T47D (cell line): Measurements from ENCODE around the gene GREM1.

Source experiments
- DNase-seq, 2 experiments: peaks; one replicate each; pipeline versions ENCODE4 v3.0.0 to v3.0.0-alpha.2; 2011 to 2012; ENCODE audit warnings: low read depth in 1 of 2, low spot score in 1 of 2
- JUND ChIP-seq: IDR thresholded peaks from 2 replicates; pipeline ENCODE4 v1.6.1; 2012; ENCODE audit warnings: low read depth
- in situ Hi-C: cut with HindIII; loops from 2 replicates; pipeline ENCODE4 v1.10.0; 2016; ENCODE audit warnings: low sequenced_read_pairs, low pct_unique_long_range_greater_than_20kb

Gene GREM1

GRCh38 chr15:32723171-32723948, 5.6 kb downstream of the GREM1 start:
- DNase-seq: no peak
- in situ Hi-C loops: no loop called here
- no peak for TF ChIP-seq JUND

- no peak for DNase-seq
- TF ChIP-seq JUND: no peak
- in situ Hi-C loops: no loop called here
These were observed 12.0 kb downstream of the GREM1 start for GRCh38 chr15:32729700-32730395.

DNA sequence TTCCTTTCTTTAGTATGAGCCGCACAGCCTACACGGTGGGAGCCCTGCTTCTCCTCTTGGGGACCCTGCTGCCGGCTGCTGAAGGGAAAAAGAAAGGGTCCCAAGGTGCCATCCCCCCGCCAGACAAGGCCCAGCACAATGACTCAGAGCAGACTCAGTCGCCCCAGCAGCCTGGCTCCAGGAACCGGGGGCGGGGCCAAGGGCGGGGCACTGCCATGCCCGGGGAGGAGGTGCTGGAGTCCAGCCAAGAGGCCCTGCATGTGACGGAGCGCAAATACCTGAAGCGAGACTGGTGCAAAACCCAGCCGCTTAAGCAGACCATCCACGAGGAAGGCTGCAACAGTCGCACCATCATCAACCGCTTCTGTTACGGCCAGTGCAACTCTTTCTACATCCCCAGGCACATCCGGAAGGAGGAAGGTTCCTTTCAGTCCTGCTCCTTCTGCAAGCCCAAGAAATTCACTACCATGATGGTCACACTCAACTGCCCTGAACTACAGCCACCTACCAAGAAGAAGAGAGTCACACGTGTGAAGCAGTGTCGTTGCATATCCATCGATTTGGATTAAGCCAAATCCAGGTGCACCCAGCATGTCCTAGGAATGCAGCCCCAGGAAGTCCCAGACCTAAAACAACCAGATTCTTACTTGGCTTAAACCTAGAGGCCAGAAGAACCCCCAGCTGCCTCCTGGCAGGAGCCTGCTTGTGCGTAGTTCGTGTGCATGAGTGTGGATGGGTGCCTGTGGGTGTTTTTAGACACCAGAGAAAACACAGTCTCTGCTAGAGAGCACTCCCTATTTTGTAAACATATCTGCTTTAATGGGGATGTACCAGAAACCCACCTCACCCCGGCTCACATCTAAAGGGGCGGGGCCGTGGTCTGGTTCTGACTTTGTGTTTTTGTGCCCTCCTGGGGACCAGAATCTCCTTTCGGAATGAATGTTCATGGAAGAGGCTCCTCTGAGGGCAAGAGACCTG, 13.2 kb downstream of the GREM1 start:
- in situ Hi-C loops: no loop called here
- TF ChIP-seq JUND: no peak
- DNase-seq: peak; percentile 48 to 76

- in situ Hi-C loops: no loop called here
- no peak for TF ChIP-seq JUND
- DNase-seq: no peak
These were observed 14.9 kb downstream of the GREM1 start for GRCh38 chr15:32732574-32733157.

- in situ Hi-C loops: no loop called here
- TF ChIP-seq JUND: no peak
- DNase-seq: no peak
These were observed 15.5 kb downstream of the GREM1 start for GRCh38 chr15:32733281-32733680.

DNA sequence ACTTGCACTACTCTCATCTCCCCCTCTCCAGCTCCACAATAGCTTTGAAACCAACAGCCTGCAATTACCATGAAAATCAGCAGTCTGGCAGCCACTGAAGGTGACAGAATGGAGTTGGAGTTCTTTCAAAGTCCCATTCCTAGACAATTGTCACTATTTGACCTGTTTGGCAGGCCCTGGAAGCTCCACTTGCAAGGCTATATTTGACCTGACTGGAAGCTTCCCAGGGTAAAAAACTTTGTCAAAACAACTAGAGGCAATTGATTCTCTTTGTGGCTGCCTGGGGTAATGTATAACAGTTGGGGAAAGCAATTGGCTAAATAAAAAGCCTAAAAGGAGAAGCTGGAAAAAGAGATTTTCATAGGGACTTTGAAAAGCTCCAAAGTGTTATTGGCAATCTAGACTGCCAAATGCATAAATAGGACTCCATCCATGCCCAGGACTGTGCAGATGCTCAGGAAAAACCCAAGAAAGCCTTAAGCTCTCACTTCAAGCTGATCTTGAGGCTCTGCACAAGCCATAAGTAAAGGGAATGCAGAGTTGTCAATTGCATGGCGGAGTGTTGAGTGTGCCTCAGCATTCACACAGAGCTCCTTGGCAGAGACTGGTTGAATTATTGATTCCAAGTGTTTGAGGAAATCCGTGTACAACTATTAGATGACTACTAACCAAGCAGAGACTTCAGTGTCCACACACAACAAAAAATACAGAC, 18.3 kb downstream of the GREM1 start:
- in situ Hi-C loops: no loop called here
- TF ChIP-seq JUND: no peak
- DNase-seq: no peak

DNA sequence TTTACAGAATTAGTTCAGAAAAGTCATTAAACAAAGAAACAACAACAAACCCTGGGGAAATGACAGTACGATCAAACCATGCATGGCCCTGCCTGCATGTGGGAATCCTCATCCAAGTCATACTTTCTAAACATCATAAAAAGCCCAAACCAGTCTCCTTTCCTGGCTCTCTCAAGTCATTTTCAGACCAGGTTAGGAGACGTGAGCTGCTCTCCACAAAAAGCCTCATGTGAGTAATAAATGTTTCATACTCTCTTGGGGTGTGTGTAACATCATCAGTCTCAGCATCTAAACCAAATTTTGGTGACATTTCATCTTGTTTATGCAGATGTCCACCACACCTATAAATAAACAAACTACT, 18.9 kb downstream of the GREM1 start:
- in situ Hi-C loops: no loop called here
- DNase-seq: no peak

DNA sequence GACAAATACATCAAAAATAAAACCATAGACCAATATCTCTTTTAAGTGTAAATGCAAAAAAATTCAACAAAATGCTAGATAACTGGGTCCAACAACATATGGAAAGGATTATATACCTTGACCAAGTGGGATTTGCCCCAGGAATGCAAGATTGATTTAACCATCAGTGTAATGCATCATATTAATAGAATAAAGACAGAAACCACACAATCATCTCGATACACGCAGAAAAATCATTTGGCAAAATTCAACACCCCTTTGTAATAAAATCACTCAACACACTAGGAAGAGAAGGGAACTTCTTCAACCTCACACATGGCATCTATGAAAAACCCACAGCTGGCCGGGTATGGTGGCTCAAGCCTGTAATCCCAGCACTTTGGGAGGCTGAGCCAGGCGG, 19.5 kb downstream of the GREM1 start:
- no peak for DNase-seq
- in situ Hi-C loops: no loop called here
- TF ChIP-seq JUND: no peak

More for the DNA sequence above, 18.9 kb downstream of the GREM1 start:
- no peak for TF ChIP-seq JUND

DNA sequence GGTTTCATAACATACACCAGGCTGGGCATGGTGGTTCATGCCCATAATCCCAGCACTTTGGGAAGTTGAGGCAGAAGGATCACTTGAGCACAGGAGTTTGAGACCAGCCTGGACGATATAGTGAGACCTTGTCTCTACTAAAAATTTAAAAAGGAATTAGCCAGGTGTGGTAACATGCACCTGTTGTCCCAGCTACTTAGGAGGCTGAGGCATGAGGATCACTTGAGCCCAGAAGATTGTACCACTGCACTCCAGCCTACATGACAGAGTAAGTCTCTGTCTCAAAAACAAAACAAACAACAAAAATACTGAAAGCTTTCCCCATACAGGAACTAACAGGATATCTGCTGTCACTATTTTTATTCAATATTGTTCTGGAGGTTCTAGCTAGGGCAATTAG, 20.9 kb downstream of the GREM1 start:
- no peak for DNase-seq
- in situ Hi-C loops: no loop called here

GRCh38 chr15:32739522-32740063, 21.8 kb downstream of the GREM1 start:
- in situ Hi-C loops: no loop called here
- DNase-seq: no peak
- TF ChIP-seq JUND: no peak

More for the DNA sequence above, 20.9 kb downstream of the GREM1 start:
- TF ChIP-seq JUND: no peak

DNA sequence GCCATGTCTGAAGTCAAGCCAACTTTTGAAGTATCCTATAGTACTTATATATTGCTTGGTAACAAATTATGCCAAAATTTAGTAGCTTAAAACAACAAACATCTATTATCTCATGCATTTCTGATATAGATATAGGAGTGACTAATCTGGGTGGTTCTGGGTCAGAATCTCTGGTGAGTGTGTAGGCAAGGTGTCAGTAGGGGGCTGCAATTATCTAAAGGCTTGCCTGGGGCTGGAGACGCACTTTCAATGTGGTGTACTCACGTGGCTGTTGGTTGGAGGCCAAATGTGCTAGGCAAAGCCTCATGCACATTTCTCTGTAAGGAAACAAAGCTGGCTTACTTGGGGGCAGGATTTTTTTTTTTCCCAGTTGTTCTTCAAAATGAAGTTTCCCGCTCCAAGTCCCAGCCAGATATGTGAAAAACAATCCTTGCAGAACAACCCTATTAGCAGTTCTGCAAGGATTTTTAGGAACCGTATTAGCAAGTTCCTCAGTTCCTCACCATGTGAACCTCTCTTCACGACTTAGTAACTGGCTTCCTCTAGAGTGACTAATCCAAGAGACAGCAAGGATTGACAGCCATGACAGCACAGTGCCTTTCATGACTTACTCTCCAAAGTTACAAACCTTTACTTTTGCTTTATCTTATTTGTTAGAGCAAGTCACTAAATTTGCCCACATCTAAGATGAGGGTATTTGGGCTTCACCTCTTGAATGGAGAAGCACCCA, 25.8 kb downstream of the GREM1 start:
- no peak for TF ChIP-seq JUND
- DNase-seq: no peak
- in situ Hi-C loops: no loop called here
